ENCODE results near the gene METAP1D. TPM values are rescaled to one million over a fixed set of nuclear protein-coding genes. Genes with fewer than 3 reads are reported as not detected.

The METAP1D gene
- total RNA-seq, 1 experiment from 2014 or later, result 5.2 TPM

- peaks cover 99% of the 10 kb centered on the region for H3K27me3 ChIP-seq (ENCODE audit: control insufficient read depth, insufficient read depth, low read length)
- H3K4me3 ChIP-seq (ENCODE audit: insufficient read depth, low read depth, low read length), result peak overlapping the region; percentile 47
- DNase-seq, result peak; percentile 97
- H3K36me3 ChIP-seq (replicated peaks; ENCODE audit: control insufficient read depth, insufficient read depth, low read length), result no peaks in the 10 kb centered on the region
Observed at GRCh38 chr2:172084645-172085459, 85.1 kb downstream of the METAP1D start.

- H3K36me3 ChIP-seq (replicated peaks; ENCODE audit: control insufficient read depth, insufficient read depth, low read length), result no peaks in the 10 kb centered on the region
- peak within 1 kb of the TSS; percentile 47 for H3K4me3 ChIP-seq (ENCODE audit: insufficient read depth, low read depth, low read length)
- peaks cover 99% of the 10 kb centered on the region for H3K27me3 ChIP-seq (ENCODE audit: control insufficient read depth, insufficient read depth, low read length)
- DNase-seq, result peak; percentile 77
Observed at GRCh38 chr2:172085460-172086159, 85.9 kb downstream of the METAP1D start, which contains the start of gene DLX1. DLX1 (plus strand) TSS chr2:172085507; CDS start chr2:172085678, 171 bp downstream.

GRCh38 chr2:172086241-172087206, 86.8 kb downstream of the METAP1D start:
- peak; percentile 89 for DNase-seq
- peaks cover 99% of the 10 kb centered on the region for H3K27me3 ChIP-seq (ENCODE audit: control insufficient read depth, insufficient read depth, low read length)
- H3K4me3 ChIP-seq (ENCODE audit: insufficient read depth, low read depth, low read length), result peak overlapping the region; percentile 17
- no peaks in the 10 kb centered on the region for H3K36me3 ChIP-seq (replicated peaks; ENCODE audit: control insufficient read depth, insufficient read depth, low read length)

- H3K36me3 ChIP-seq (replicated peaks; ENCODE audit: control insufficient read depth, insufficient read depth, low read length), result no peaks in the 10 kb centered on the region
- peak; percentile 87 for DNase-seq
- peak overlapping the region; percentile 17 for H3K4me3 ChIP-seq (ENCODE audit: insufficient read depth, low read depth, low read length)
- H3K27me3 ChIP-seq (ENCODE audit: control insufficient read depth, insufficient read depth, low read length), result peaks cover 99% of the 10 kb centered on the region
Observed at GRCh38 chr2:172087207-172087779, 87.5 kb downstream of the METAP1D start.

- Histone ChIP-seq H3K36me3 (replicated peaks; ENCODE audit: control insufficient read depth, insufficient read depth, low read length) (no peaks in the 10 kb centered on the region), H3K4me3 (ENCODE audit: insufficient read depth, low read depth, low read length) (no peak overlapping the region), H3K27me3 (ENCODE audit: control insufficient read depth, insufficient read depth, low read length) (peaks cover 99% of the 10 kb centered on the region)
- peak; percentile 79 for DNase-seq
Observed at GRCh38 chr2:172087780-172088244, 88.1 kb downstream of the METAP1D start.

- no peaks in the 10 kb centered on the region for H3K36me3 ChIP-seq (replicated peaks; ENCODE audit: control insufficient read depth, insufficient read depth, low read length)
- H3K4me3 ChIP-seq (ENCODE audit: insufficient read depth, low read depth, low read length), result no peak overlapping the region
- DNase-seq, result peak; percentile 80
- peaks cover 99% of the 10 kb centered on the region for H3K27me3 ChIP-seq (ENCODE audit: control insufficient read depth, insufficient read depth, low read length)
Observed at GRCh38 chr2:172088245-172089004, 88.7 kb downstream of the METAP1D start.

- Histone ChIP-seq H3K4me3 (ENCODE audit: insufficient read depth, low read depth, low read length) (no peak overlapping the region), H3K27me3 (ENCODE audit: control insufficient read depth, insufficient read depth, low read length) (peaks cover 99% of the 10 kb centered on the region), H3K36me3 (replicated peaks; ENCODE audit: control insufficient read depth, insufficient read depth, low read length) (no peaks in the 10 kb centered on the region)
- DNase-seq, result no peak
Observed at GRCh38 chr2:172089005-172089504, 89.3 kb downstream of the METAP1D start.

- no peaks in the 10 kb centered on the region for H3K36me3 ChIP-seq (replicated peaks; ENCODE audit: control insufficient read depth, insufficient read depth, low read length)
- no peak overlapping the region for H3K4me3 ChIP-seq (ENCODE audit: insufficient read depth, low read depth, low read length)
- no peak for DNase-seq
- peaks cover 99% of the 10 kb centered on the region for H3K27me3 ChIP-seq (ENCODE audit: control insufficient read depth, insufficient read depth, low read length)
Observed at GRCh38 chr2:172089633-172090032, 89.9 kb downstream of the METAP1D start.

- DNase-seq, result peak; percentile 85
- Histone ChIP-seq H3K36me3 (replicated peaks; ENCODE audit: control insufficient read depth, insufficient read depth, low read length) (no peaks in the 10 kb centered on the region), H3K4me3 (ENCODE audit: insufficient read depth, low read depth, low read length) (no peak overlapping the region), H3K27me3 (ENCODE audit: control insufficient read depth, insufficient read depth, low read length) (peaks cover 99% of the 10 kb centered on the region)
Observed at GRCh38 chr2:172090044-172090961, 90.5 kb downstream of the METAP1D start.

GRCh38 chr2:172091000-172091641, 91.4 kb downstream of the METAP1D start:
- peaks cover 99% of the 10 kb centered on the region for H3K27me3 ChIP-seq (ENCODE audit: control insufficient read depth, insufficient read depth, low read length)
- H3K36me3 ChIP-seq (replicated peaks; ENCODE audit: control insufficient read depth, insufficient read depth, low read length), result no peaks in the 10 kb centered on the region
- peak; percentile 68 for DNase-seq
- H3K4me3 ChIP-seq (ENCODE audit: insufficient read depth, low read depth, low read length), result no peak overlapping the region

GRCh38 chr2:172091761-172092566, 92.2 kb downstream of the METAP1D start:
- Histone ChIP-seq H3K27me3 (ENCODE audit: control insufficient read depth, insufficient read depth, low read length) (peaks cover 99% of the 10 kb centered on the region), H3K36me3 (replicated peaks; ENCODE audit: control insufficient read depth, insufficient read depth, low read length) (no peaks in the 10 kb centered on the region), H3K4me3 (ENCODE audit: insufficient read depth, low read depth, low read length) (no peak overlapping the region)
- DNase-seq, result peak; percentile 33

Data from H7 (cell line).